Activated CD4-positive, alpha-beta T cell treated with anti-CD3 and anti-CD28 coated beads, Interleukin-2, amount 10 ng/mL, durations not matched to agents 7 days and 5 days (primary cell): ENCODE data around the gene CTPS2. TPM values are rescaled to one million over a fixed set of nuclear protein-coding genes. Genes with fewer than 3 reads are reported as not detected.
"Not testable (repeated sequence)": the region's sequence is repeated elsewhere in the genome, so short reads cannot be mapped to it uniquely, and the experiment has no call there.

Experiments
- CTCF ChIA-PET: fragments of 350-600 bp; sonication (Branson Sonifier 250); formaldehyde crosslinking; loops from one replicate; lab custom pipeline; 2021; ENCODE audit warnings: antibody characterized with exemption; lab: Charles Lee
- POLR2A ChIA-PET: fragments of 350-600 bp; sonication (Branson Sonifier 250); formaldehyde crosslinking; loops from one replicate; lab custom pipeline; 2021; ENCODE audit warnings: antibody characterized with exemption; lab: Charles Lee
- DNase-seq: peaks from one replicate; pipeline ENCODE4 v3.0.0-alpha.2; 2020
- H3K27ac Mint-ChIP-seq: one replicate; pipeline ENCODE4 v1.8.0; 2021; ENCODE audit warnings: mild to moderate bottlenecking, moderate library complexity, mixed read lengths
- H3K27me3 Mint-ChIP-seq: one replicate; pipeline ENCODE4 v1.8.0; 2021; ENCODE audit warnings: mixed read lengths
- H3K36me3 Mint-ChIP-seq: one replicate; pipeline ENCODE4 v1.8.0; 2021; ENCODE audit warnings: low read depth, mixed read lengths
- H3K4me1 Mint-ChIP-seq: one replicate; pipeline ENCODE4 v1.8.0; 2021; ENCODE audit warnings: mixed read lengths
- H3K4me3 Mint-ChIP-seq: one replicate; pipeline ENCODE4 v1.8.0; 2021; ENCODE audit warnings: mild to moderate bottlenecking, moderate library complexity, mixed read lengths
- H3K9me3 Mint-ChIP-seq: one replicate; pipeline ENCODE4 v1.8.0; 2021; ENCODE audit warnings: mixed read lengths
- total RNA-seq, 2 experiments: library from RNA; stranded (reverse); gene quantifications; one replicate each; pipeline ENCODE4 v1.2.3, GENCODE V29; 2021

CTPS2 gene, protein sequence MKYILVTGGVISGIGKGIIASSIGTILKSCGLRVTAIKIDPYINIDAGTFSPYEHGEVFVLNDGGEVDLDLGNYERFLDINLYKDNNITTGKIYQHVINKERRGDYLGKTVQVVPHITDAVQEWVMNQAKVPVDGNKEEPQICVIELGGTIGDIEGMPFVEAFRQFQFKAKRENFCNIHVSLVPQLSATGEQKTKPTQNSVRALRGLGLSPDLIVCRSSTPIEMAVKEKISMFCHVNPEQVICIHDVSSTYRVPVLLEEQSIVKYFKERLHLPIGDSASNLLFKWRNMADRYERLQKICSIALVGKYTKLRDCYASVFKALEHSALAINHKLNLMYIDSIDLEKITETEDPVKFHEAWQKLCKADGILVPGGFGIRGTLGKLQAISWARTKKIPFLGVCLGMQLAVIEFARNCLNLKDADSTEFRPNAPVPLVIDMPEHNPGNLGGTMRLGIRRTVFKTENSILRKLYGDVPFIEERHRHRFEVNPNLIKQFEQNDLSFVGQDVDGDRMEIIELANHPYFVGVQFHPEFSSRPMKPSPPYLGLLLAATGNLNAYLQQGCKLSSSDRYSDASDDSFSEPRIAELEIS
- 1 to 10 TPM; 4.0 to 4.1 TPM for total RNA-seq

DNA sequence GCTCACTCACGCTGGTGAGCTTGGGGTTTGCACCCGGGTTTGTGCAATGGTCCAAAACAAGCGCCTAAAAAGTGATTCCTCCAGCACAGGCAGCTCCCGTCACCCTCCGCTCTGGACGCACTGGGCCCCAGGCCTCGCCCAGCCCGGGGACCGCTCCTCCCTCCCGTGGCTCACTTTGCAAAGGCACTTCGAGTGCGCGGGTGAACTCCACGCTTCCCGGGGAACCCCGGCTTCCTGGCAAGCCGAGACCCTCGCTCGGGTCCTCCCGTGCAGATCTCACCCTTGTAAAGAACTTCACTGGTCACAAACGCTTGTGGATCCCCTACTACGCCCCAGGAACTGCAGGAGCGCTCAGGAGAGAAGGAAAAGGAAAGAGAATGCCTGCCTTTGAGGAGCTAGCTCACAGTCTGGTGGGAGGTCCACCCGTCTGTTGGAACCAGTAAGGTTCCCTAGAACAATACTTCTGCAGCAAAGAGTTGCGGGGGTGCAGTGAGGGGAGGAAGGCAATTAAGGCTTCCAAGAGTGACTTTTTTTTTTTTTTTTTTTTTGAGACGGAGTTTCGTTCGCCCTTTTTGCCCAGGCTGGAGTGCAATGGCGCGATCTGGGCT is at the start of gene CTPS2:
TSS of gene CTPS2 (minus strand) at position 122 of the 608 bp plus-strand sequence. CDS start 9,767 bp downstream, outside the sequence.
- H3K9me3 Mint-ChIP-seq, result no peaks in the 10 kb centered on the region
- peak; percentile 35 for DNase-seq
- peaks cover 3% of the 10 kb centered on the region for H3K36me3 Mint-ChIP-seq
- H3K27me3 Mint-ChIP-seq, result no peaks in the 10 kb centered on the region
- CTCF ChIA-PET, result interaction anchor here (0.6 to 0.9 kb wide), 3 partner anchors 11 to 1833 kb away, joined by 3 to 4 read pairs (median 3); no protein-coding TSS in a partner anchor
- peak within 1 kb of the TSS; percentile 87 for H3K27ac Mint-ChIP-seq
- H3K4me1 Mint-ChIP-seq, result peaks cover 18% of the 10 kb centered on the region
- H3K4me3 Mint-ChIP-seq, result peak within 1 kb of the TSS; percentile 82
- POLR2A ChIA-PET, result interaction anchor here (0.6 kb wide), 1 partner anchor 10 kb away, joined by 3 read pairs; no protein-coding TSS in a partner anchor

DNA sequence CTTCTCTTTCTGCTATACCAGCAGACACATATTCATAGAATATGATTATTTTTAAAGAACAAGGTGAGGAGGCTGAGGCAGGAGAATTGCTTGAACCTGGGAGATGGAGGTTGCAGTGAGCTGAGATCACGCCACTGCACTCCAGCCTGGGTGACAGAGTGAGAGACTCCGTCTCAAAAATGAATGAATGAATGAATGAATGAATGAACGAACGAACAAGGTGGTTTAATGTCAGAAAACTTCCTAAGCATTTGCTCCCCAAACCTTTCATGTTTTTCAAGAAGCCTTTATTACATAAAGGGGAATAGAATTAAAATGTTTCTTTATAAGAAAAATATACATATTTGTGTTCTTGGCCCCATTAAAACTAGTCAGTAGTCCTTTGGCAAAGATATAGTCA is 49.0 kb upstream of the CTPS2 start:
- H3K27me3 Mint-ChIP-seq, H3K36me3 Mint-ChIP-seq, POLR2A ChIA-PET, H3K27ac Mint-ChIP-seq, H3K4me3 Mint-ChIP-seq, DNase-seq, H3K9me3 Mint-ChIP-seq, H3K4me1 Mint-ChIP-seq: not testable (repeated sequence)
- CTCF ChIA-PET, result interaction anchor here (1.2 kb wide), 1 partner anchor 10 kb away, joined by 3 read pairs; no protein-coding TSS in a partner anchor

DNA sequence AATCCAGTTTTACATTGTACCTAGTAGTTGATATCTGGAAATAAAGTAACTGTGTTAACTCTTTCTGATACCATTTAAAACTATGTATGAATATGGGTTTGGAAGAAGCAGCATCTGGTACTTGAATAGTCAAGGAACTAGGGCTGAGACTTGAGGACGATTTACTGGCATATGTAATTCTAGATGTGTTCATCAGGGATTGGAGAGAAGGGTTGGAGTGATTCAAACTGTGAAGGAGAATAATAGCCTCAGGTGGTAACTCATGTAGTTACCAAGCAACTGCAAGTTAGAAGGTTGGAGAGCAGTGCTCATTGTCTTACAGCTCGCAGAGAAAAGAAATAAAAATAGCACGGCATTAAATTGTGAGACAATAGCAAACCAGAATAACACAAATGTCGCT is 44.3 kb upstream of the CTPS2 start:
- CTCF ChIA-PET, result no interaction called here
- no peaks in the 10 kb centered on the region for H3K27me3 Mint-ChIP-seq
- POLR2A ChIA-PET, result no interaction called here

DNA sequence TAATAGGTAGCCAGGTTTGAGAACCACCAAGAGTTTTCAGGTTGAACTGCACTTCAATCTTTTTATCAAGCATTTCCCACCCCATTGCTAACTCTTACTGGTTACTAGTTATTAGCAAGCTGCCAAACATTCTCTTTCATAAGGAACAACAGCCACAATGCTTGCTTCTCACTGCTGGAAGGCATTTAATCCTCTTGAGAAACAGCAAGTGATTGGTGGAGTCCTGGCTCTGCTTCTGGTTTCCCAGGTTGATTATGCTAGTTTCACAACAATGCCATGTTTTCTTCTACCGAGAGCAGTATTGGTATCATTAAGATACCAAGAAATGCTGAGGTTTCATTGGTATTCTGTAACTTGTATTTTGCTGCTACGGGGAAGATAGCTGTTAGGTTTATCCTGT is 41.5 kb upstream of the CTPS2 start:
- Mint-ChIP-seq H3K27me3 (no peaks in the 10 kb centered on the region), H3K4me1 (no peaks in the 10 kb centered on the region), H3K4me3 (no peak overlapping the region), H3K9me3 (no peaks in the 10 kb centered on the region), H3K36me3 (peaks cover 24% of the 10 kb centered on the region), H3K27ac (no peak overlapping the region)
- DNase-seq, result no peak
- CTCF ChIA-PET, result interaction anchor here (0.9 to 1.1 kb wide), 2 partner anchors 9 to 21 kb away, joined by 3 to 6 read pairs; no protein-coding TSS in a partner anchor
- POLR2A ChIA-PET, result interaction anchor here (0.6 kb wide), 1 partner anchor 32 kb away, joined by 3 read pairs; no protein-coding TSS in a partner anchor

More for the DNA sequence above, 44.3 kb upstream of the CTPS2 start:
- Mint-ChIP-seq H3K36me3 (peaks cover 17% of the 10 kb centered on the region), H3K9me3 (no peaks in the 10 kb centered on the region), H3K27ac (no peak overlapping the region), H3K4me3 (no peak overlapping the region), H3K4me1 (no peaks in the 10 kb centered on the region)
- DNase-seq, result no peak

DNA sequence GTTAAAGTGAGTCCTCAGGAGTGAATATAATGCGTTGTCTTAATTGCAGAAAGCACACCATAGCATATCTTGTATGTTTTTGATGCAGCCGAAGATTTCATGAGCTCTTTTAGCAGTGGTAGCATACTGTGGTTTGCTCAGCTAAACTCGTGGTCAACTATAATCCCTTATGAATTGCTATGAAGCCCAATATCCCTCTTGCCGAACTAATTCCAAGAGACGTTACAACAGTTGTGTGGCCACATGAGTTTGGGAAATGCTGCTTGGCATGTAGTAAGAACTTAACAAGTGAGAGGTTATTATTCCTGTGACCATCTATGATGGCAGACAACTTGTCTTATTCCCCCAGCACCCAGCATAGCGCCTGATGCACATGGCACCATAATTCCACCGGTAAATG is 37.7 kb upstream of the CTPS2 start:
- POLR2A ChIA-PET, result no interaction called here
- no peak for DNase-seq
- CTCF ChIA-PET, result no interaction called here
- H3K4me3 Mint-ChIP-seq, result no peak overlapping the region
- no peaks in the 10 kb centered on the region for H3K27me3 Mint-ChIP-seq
- no peaks in the 10 kb centered on the region for H3K4me1 Mint-ChIP-seq
- no peak overlapping the region for H3K27ac Mint-ChIP-seq
- H3K9me3 Mint-ChIP-seq, result no peaks in the 10 kb centered on the region
- peaks cover 16% of the 10 kb centered on the region for H3K36me3 Mint-ChIP-seq

DNA sequence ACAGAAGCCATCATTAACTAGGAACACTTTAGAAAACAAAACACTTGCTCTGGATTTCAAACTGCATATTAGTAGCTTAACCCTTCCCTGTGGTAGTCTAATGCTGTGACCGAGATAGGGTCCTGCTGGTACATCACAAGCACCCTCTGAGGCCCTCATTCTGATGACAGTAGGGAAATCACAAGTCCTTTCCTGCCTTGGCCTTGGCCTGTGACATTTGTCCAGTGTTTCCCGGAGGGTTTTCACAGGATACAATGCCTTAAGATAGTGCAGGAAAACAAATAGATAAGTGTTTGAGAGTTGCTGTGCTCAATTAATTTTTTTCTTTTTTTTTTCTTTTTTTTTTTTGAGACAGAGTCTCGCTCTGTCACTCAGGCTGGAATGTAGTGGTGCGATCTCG is 36.0 kb upstream of the CTPS2 start:
- H3K36me3 Mint-ChIP-seq, result peaks cover 19% of the 10 kb centered on the region
- ChIA-PET CTCF (no interaction called here), POLR2A (no interaction called here)
- H3K4me3 Mint-ChIP-seq, result no peak overlapping the region
- no peaks in the 10 kb centered on the region for H3K9me3 Mint-ChIP-seq
- H3K4me1 Mint-ChIP-seq, result no peaks in the 10 kb centered on the region
- no peak overlapping the region for H3K27ac Mint-ChIP-seq
- DNase-seq, result no peak
- H3K27me3 Mint-ChIP-seq, result no peaks in the 10 kb centered on the region

DNA sequence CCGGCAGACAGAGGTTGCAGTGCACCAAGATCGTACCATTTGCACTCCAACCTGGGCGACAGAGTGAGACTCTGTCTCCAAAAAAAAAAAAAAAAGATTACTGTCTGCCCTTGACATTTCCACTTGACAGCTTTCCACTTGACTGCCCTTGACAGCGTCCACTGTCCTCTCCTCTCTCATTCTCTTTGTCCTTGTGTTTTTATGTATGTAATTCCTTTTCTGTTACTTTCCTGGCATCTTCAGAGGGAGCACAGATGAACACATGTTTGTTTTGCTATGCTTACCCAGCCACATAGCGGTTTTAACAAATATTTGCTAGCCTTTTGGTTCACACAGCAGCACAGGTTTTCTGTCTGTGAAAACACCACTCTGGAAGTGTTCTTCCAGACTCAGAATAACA is 33.2 kb upstream of the CTPS2 start:
- DNase-seq, result no peak
- POLR2A ChIA-PET, result no interaction called here
- Mint-ChIP-seq H3K4me1 (no peaks in the 10 kb centered on the region), H3K27me3 (no peaks in the 10 kb centered on the region), H3K4me3 (no peak overlapping the region), H3K36me3 (peaks cover 15% of the 10 kb centered on the region), H3K27ac (no peak overlapping the region), H3K9me3 (no peaks in the 10 kb centered on the region)
- CTCF ChIA-PET, result interaction anchor here (1.1 kb wide), 1 partner anchor 8 kb away, joined by 6 read pairs; no protein-coding TSS in a partner anchor

DNA sequence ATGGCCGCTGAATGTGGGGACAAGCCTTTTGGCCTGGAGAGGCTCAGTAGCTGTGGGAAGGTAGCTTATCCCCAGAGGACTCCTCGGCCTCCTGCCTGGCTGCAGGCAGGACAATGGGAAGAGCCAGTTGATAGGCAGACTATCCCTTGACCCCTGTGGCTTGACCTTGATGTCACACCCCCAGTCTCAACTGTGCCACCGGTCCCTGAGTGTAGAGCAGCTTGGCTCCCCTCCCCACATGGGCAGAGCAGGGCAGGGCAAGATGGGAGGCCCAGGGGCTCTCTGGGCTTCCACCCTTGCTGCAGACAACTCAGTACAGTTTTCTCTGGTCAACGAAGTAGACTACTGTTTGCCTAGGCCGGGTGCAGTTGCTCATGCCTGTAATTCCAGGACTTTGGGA is 32.6 kb upstream of the CTPS2 start:
- ChIA-PET POLR2A (no interaction called here), CTCF (interaction anchor here (1.1 kb wide), 1 partner anchor 9 kb away, joined by 6 read pairs; no protein-coding TSS in a partner anchor)
- no peak for DNase-seq
- no peaks in the 10 kb centered on the region for H3K4me1 Mint-ChIP-seq
- no peaks in the 10 kb centered on the region for H3K9me3 Mint-ChIP-seq
- H3K27me3 Mint-ChIP-seq, result no peaks in the 10 kb centered on the region
- H3K36me3 Mint-ChIP-seq, result peaks cover 11% of the 10 kb centered on the region
- H3K27ac Mint-ChIP-seq, result no peak overlapping the region
- no peak overlapping the region for H3K4me3 Mint-ChIP-seq

DNA sequence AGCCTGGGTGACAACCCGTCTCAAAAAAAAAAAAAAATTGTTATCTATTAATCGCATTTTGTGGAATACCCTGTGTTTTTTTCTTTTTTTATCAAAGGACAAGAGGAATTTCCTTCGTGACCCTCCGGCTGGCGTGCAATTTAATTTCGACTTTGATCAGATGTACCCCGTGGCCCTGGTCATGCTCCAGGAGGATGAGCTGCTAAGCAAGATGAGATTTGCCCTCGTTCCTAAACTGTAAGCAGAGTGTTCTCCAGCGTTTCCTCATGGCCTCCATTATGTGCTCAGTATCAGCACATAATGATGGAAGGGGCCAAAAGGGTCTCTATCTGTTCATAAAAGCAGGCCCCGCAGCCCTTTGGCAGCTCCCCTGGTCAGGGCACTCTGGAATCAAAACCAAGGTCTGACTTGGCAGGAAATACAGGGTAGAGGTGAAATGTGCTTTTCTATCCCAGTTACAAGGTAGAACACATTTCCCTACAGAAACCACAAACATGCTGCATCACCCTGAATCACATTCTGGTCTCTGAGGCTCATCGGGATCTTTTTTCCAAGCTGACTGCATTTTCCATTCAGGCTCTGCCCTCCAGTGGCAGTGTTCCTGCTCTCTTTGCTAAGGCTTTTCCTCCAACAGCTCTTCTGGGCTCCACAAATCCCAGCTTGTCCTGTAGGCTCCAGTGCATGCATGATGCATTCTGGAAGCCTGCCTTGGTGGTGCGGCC is 31.3 kb upstream of the CTPS2 start:
- H3K27me3 Mint-ChIP-seq, result no peaks in the 10 kb centered on the region
- H3K9me3 Mint-ChIP-seq, result no peaks in the 10 kb centered on the region
- ChIA-PET POLR2A (no interaction called here), CTCF (no interaction called here)
- DNase-seq, result no peak
- no peak overlapping the region for H3K27ac Mint-ChIP-seq
- peaks cover 7% of the 10 kb centered on the region for H3K36me3 Mint-ChIP-seq
- H3K4me1 Mint-ChIP-seq, result no peaks in the 10 kb centered on the region
- no peak overlapping the region for H3K4me3 Mint-ChIP-seq

DNA sequence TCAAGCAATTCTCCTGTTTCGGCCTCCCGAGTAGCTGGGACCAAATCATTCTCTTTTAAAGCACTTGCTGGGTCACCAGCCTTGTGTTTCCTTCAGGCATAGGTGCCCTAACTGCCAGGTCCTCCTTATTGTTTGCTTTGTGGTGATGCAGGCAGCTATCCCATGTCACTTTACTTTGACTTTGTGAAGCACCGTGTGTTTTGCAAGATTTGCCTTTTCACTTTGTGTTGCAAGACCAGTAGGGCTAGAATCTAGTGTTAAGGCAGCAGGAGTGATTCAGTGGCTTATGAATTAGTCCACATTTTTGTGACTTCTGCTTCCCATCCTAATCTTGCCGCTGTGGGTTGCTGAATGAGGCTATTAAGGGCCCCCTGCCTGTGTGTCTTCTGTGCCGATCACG is 27.1 kb upstream of the CTPS2 start:
- Mint-ChIP-seq H3K4me3 (no peak overlapping the region), H3K36me3 (peaks cover 12% of the 10 kb centered on the region), H3K27ac (no peak overlapping the region), H3K4me1 (no peaks in the 10 kb centered on the region), H3K27me3 (no peaks in the 10 kb centered on the region), H3K9me3 (no peaks in the 10 kb centered on the region)
- DNase-seq, result no peak
- ChIA-PET CTCF (interaction anchor here (0.8 kb wide), 1 partner anchor 15 kb away, joined by 5 read pairs; no protein-coding TSS in a partner anchor), POLR2A (no interaction called here)

DNA sequence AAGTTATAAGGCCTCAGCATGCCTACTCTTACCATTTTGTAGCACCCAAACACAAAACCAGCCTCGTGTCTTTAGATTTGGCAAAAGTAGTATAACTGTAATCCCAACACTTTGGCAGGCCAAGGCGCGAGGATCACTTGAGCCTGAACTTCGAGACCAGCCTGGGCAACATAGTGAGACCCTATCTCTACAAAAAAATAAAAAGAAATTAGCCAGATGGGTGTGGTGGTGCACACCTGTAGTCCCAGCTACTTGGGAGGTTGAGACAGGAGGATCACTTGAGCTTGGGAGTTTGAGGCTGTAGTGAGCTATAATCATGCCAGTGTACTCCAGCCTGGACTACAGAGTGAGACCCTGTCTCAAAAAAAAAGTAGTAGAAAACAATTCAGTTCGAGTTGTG is 24.6 kb upstream of the CTPS2 start:
- H3K4me3 Mint-ChIP-seq, result no peak overlapping the region
- H3K36me3 Mint-ChIP-seq, result peaks cover 6% of the 10 kb centered on the region
- no peak overlapping the region for H3K27ac Mint-ChIP-seq
- no peaks in the 10 kb centered on the region for H3K27me3 Mint-ChIP-seq
- no peaks in the 10 kb centered on the region for H3K9me3 Mint-ChIP-seq
- no peak for DNase-seq
- ChIA-PET POLR2A (no interaction called here), CTCF (no interaction called here)
- peaks cover 3% of the 10 kb centered on the region for H3K4me1 Mint-ChIP-seq

DNA sequence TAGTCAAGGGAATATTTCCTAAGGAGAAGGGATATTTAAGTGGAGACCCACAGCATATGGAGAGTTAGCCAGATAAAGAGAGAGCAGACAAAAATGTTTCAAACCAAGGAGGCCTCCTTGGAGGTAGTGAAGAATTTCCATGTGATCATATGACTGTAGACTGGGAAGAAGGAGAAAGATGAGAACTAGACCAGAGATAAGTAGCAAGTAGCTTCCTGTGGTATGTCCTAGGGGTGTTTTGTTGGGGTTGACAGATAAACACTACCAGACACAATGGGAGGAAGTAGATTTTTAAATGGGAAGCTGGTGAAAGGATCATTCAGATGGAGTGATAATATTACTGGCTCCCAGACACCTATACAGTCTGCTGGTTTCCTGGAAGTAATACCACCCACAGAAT is 20.5 kb upstream of the CTPS2 start:
- Mint-ChIP-seq H3K9me3 (no peaks in the 10 kb centered on the region), H3K4me1 (peaks cover 3% of the 10 kb centered on the region), H3K36me3 (peaks cover 6% of the 10 kb centered on the region), H3K27me3 (no peaks in the 10 kb centered on the region), H3K27ac (no peak overlapping the region), H3K4me3 (no peak overlapping the region)
- CTCF ChIA-PET, result interaction anchor here (0.6 to 1.3 kb wide), 6 partner anchors 16 to 1459 kb away, joined by 3 to 4 read pairs (median 3); no protein-coding TSS in a partner anchor
- DNase-seq, result no peak
- POLR2A ChIA-PET, result no interaction called here
